SK-N-SH (cell line): Measurements from ENCODE around the gene ALAD. TPM values are rescaled to one million over a fixed set of nuclear protein-coding genes. Genes with fewer than 3 reads are reported as not detected.

Experiments
- CTCF ChIA-PET: fragments of 300-600, 350-600 bp; formaldehyde crosslinking; extraction: SDS; loops from one replicate; lab custom pipeline; 2021; lab: Yijun Ruan, JAX
- POLR2A ChIA-PET: fragments of 350-600 bp; sonication (Branson Sonifier 250); formaldehyde crosslinking; extraction: SDS; loops from one replicate; lab custom pipeline; 2020; ENCODE audit warnings: antibody characterized with exemption, inconsistent platforms; lab: Yijun Ruan, JAX
- DNase-seq: peaks from one replicate; pipeline ENCODE4 v3.0.0; 2012
- H2AFZ ChIP-seq: fragments of 200-600 bp; sonication (generic); 2 replicates; pipeline ENCODE4 v1.8.1; 2016; ENCODE audit warnings: antibody characterized with exemption, mild to moderate bottlenecking, low read depth
- H3F3A ChIP-seq: fragments of 200-600 bp; sonication (generic); replicated peaks from 2 replicates; pipeline ENCODE3; 2016; ENCODE audit warnings: antibody characterized with exemption, mild to moderate bottlenecking; ENCODE audit not compliant: insufficient read depth
- H3K27ac ChIP-seq, 2 experiments: fragments of 200-500 bp in 1 of 2; fragments of 200-600 bp in 1 of 2; sonication (Bioruptor generic) in 1 of 2; sonication (generic), shearing (Covaris generic) in 1 of 2; 2 replicates each; pipeline versions ENCODE4 v1.5.1 to v1.6.1; 2014 to 2016; ENCODE audit warnings: low read depth in 2 of 2, inconsistent platforms in 1 of 2, low read length in 1 of 2, mild to moderate bottlenecking in 1 of 2, mixed read lengths in 1 of 2
- H3K27me3 ChIP-seq: fragments of 200-600 bp; sonication (generic), shearing (Covaris generic); 2 replicates; pipeline ENCODE4 v1.6.1; 2016; ENCODE audit warnings: mixed run types; ENCODE audit not compliant: insufficient read depth
- H3K36me3 ChIP-seq, 2 experiments: fragments of 200-500 bp in 1 of 2; fragments of 200-600 bp in 1 of 2; sonication (Bioruptor generic) in 1 of 2; sonication (generic) in 1 of 2; replicated peaks in 1 of 2; 2 replicates each; pipeline versions ENCODE3 to v1.5.1; 2014 to 2016; ENCODE audit warnings: low read length in 1 of 2, mild to moderate bottlenecking in 1 of 2; ENCODE audit not compliant: insufficient read depth in 2 of 2, control insufficient read depth in 1 of 2
- H3K4me1 ChIP-seq, 2 experiments: fragments of 200-500 bp in 1 of 2; fragments of 200-600 bp in 1 of 2; sonication (Bioruptor generic) in 1 of 2; sonication (generic), shearing (Covaris generic) in 1 of 2; 2 replicates each; pipeline versions ENCODE4 v1.5.1 to v1.6.1; 2014 to 2016; ENCODE audit warnings: low read depth in 1 of 2, low read length in 1 of 2, mixed run types in 1 of 2; ENCODE audit not compliant: insufficient read depth in 2 of 2, control insufficient read depth in 1 of 2
- H3K4me2 ChIP-seq: fragments of 200-600 bp; sonication (generic), shearing (Covaris generic); 2 replicates; pipeline ENCODE4 v1.6.1; 2017; ENCODE audit warnings: mixed run types
- H3K4me3 ChIP-seq, 2 experiments: fragments of 200-500 bp in 1 of 2; fragments of 200-600 bp in 1 of 2; sonication (Bioruptor generic) in 1 of 2; sonication (generic), shearing (Covaris generic) in 1 of 2; 2 replicates each; pipeline versions ENCODE4 v1.5.1 to v1.8.1; 2014 to 2016; ENCODE audit warnings: low read depth in 2 of 2, inconsistent platforms in 1 of 2, low read length in 1 of 2, mild to moderate bottlenecking in 1 of 2, mixed read lengths in 1 of 2, moderate library complexity in 1 of 2
- H3K79me2 ChIP-seq: fragments of 200-600 bp; sonication (generic); 2 replicates; pipeline ENCODE4 v1.8.1; 2017; ENCODE audit warnings: mild to moderate bottlenecking; ENCODE audit not compliant: insufficient read depth
- H3K9ac ChIP-seq: fragments of 200-600 bp; sonication (generic); 2 replicates; pipeline ENCODE4 v1.6.1; 2017; ENCODE audit warnings: mixed run types
- H3K9me2 ChIP-seq: fragments of 200-600 bp; sonication (generic); 2 replicates; pipeline ENCODE4 v1.6.1; 2017; ENCODE audit warnings: mixed run types
- H3K9me3 ChIP-seq: fragments of 200-600 bp; sonication (generic); 2 replicates; pipeline ENCODE4 v1.6.1; 2017; ENCODE audit warnings: mixed run types, mild to moderate bottlenecking, moderate library complexity
- H4K20me1 ChIP-seq: fragments of 200-600 bp; sonication (generic); 2 replicates; pipeline ENCODE4 v1.6.1; 2017; ENCODE audit warnings: mild to moderate bottlenecking, mixed run types; ENCODE audit not compliant: insufficient read depth
- EZH2phosphoT487 ChIP-seq: fragments of 200-600 bp; sonication (generic); IDR thresholded peaks from 2 replicates; pipeline ENCODE4 v1.6.1; 2017; ENCODE audit warnings: low read depth, mixed run types, mild to moderate bottlenecking, antibody characterized with exemption, moderate library complexity, borderline replicate concordance
- FOXM1 ChIP-seq: IDR thresholded peaks from 2 replicates; pipeline ENCODE4 v1.4.0; 2012; ENCODE audit warnings: low read depth, mild to moderate bottlenecking
- GABPA ChIP-seq: IDR thresholded peaks from 2 replicates; pipeline ENCODE4 v1.4.0; 2012; ENCODE audit warnings: low read depth, mild to moderate bottlenecking
- GATA2 ChIP-seq: sonication (generic); formaldehyde crosslinking; IDR thresholded peaks from 2 replicates; pipeline ENCODE4 v1.5.0; 2020; ENCODE audit warnings: mild to moderate bottlenecking, missing genetic modification reagents
- JUND ChIP-seq: IDR thresholded peaks from 2 replicates; pipeline ENCODE4 v1.4.0; 2012
- MEF2A ChIP-seq: IDR thresholded peaks from 2 replicates; pipeline ENCODE4 v1.4.0; 2012; ENCODE audit warnings: low read depth, borderline replicate concordance
- NFIC ChIP-seq: IDR thresholded peaks from 2 replicates; pipeline ENCODE4 v1.4.0; 2012; ENCODE audit warnings: borderline replicate concordance
- NRF1 ChIP-seq: IDR thresholded peaks from 2 replicates; pipeline ENCODE4 v1.6.1; 2012; ENCODE audit warnings: low read depth, mild to moderate bottlenecking, low read length
- POLR2AphosphoS5 ChIP-seq: IDR thresholded peaks from 2 replicates; pipeline ENCODE4 v1.6.1; 2012; ENCODE audit warnings: low read depth, low read length
- RCOR1 ChIP-seq: fragments of 150-350 bp; IDR thresholded peaks from 2 replicates; pipeline ENCODE4 v1.6.1; 2017; ENCODE audit warnings: antibody characterized with exemption, low read length
- RFX5 ChIP-seq: IDR thresholded peaks from 2 replicates; pipeline ENCODE4 v1.6.1; 2012; ENCODE audit warnings: mild to moderate bottlenecking, improper control_type of control experiment, low read length
- RXRA ChIP-seq: IDR thresholded peaks from 2 replicates; pipeline ENCODE4 v1.4.0; 2012; ENCODE audit warnings: low read depth, mild to moderate bottlenecking, borderline replicate concordance
- TCF12 ChIP-seq: IDR thresholded peaks from 2 replicates; pipeline ENCODE4 v1.4.0; 2012
- TEAD4 ChIP-seq: IDR thresholded peaks from 2 replicates; pipeline ENCODE4 v1.4.0; 2012; ENCODE audit warnings: mild to moderate bottlenecking, borderline replicate concordance; ENCODE audit not compliant: insufficient read depth
- WGBS: methylation state at CpG from one replicate; pipeline ENCODE4 v1.1.6; 2017; ENCODE audit warnings: low lambda C conversion rate; 5-methylcytosine and 5-hydroxymethylcytosine counted together
- polyA plus RNA-seq, 3 experiments: library from polyadenylated mRNA; depleted of rRNA; stranded (reverse); fragments of >200 nt; gene quantifications; 2 replicates each; pipeline ENCODE4 v1.2.3, GENCODE V29; 2012
- TF ChIP-seq, protein P1 (sequence below): IDR thresholded peaks from 2 replicates; pipeline ENCODE4 v1.4.0; 2012; ENCODE audit warnings: low read depth
- TF ChIP-seq, protein P2 (sequence below): IDR thresholded peaks from 2 replicates; pipeline ENCODE4 v1.4.0; 2012; ENCODE audit warnings: low read depth, borderline replicate concordance
- TF ChIP-seq, protein P3 (sequence below): IDR thresholded peaks from 2 replicates; pipeline ENCODE4; 2012
- TF ChIP-seq, protein P4 (sequence below): fragments of 150-350 bp; IDR thresholded peaks from 2 replicates; pipeline ENCODE4 v1.6.1; 2017; ENCODE audit warnings: antibody characterized with exemption, low read length, low read depth, borderline replicate concordance

ALAD gene
- polyA plus RNA-seq, 1 of the 3 experiments (the other 2 are of a cell fraction) = 10.7 TPM

DNA sequence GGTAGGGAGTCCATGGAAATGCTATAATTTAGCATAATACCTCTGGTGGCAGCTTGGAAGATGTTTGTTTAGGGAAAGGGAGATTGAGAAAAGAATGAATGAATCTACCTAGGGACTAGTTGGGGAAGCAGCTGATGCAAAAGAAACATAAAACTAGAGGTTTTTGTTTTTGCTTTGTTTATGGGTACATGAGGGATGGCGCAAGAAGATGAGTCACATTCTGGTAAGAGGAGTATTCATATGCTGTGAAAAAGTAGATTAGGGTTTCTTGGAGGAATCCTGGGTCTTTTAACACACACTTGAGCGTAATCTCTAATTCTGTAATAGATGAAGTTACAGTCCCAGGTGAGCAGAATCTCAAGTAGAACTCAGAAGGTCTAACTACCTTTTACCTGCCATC is 26.5 kb upstream of the ALAD start:
- ChIA-PET CTCF (interaction anchor here (1.2 to 1.9 kb wide), 3 partner anchors 18 to 231 kb away, joined by 3 to 9 read pairs (median 4); no protein-coding TSS in a partner anchor), POLR2A (interaction anchor here (1.0 kb wide), 1 partner anchor 17 kb away, joined by 4 read pairs; the partner anchor contains the start of genes C9orf43 and POLE3)
- no peaks in the 10 kb centered on the region for H3K9me2 ChIP-seq
- H3K9ac ChIP-seq = no peak overlapping the region
- no peak overlapping the region for H3K4me2 ChIP-seq
- no peak for DNase-seq
- no peaks in the 10 kb centered on the region for H3K4me1 ChIP-seq
- peaks cover 6% of the 10 kb centered on the region; the same call in 1 of the 2 replicates for H3K27me3 ChIP-seq
- 79% methylated on average over 2 of the region's 2 CpGs for whole genome bisulfite sequencing
- no peaks in the 10 kb centered on the region for H3K79me2 ChIP-seq
- TF ChIP-seq FOXM1 (no peak), GABPA (no peak), MEF2A (no peak), RFX5 (no peak), NFIC (no peak), EZH2phosphoT487 (no peak), TCF12 (no peak), POLR2AphosphoS5 (no peak), GATA2 (CRISPR knock-in tag) (no peak), TEAD4 (no peak), NRF1 (no peak), RXRA (no peak), JUND (no peak), RCOR1 (no peak)
- TF ChIP-seq, protein P1, sequence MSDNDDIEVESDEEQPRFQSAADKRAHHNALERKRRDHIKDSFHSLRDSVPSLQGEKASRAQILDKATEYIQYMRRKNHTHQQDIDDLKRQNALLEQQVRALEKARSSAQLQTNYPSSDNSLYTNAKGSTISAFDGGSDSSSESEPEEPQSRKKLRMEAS = no peak
- TF ChIP-seq, protein P2, sequence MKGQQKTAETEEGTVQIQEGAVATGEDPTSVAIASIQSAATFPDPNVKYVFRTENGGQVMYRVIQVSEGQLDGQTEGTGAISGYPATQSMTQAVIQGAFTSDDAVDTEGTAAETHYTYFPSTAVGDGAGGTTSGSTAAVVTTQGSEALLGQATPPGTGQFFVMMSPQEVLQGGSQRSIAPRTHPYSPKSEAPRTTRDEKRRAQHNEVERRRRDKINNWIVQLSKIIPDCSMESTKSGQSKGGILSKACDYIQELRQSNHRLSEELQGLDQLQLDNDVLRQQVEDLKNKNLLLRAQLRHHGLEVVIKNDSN = no peak
- TF ChIP-seq, protein P3, sequence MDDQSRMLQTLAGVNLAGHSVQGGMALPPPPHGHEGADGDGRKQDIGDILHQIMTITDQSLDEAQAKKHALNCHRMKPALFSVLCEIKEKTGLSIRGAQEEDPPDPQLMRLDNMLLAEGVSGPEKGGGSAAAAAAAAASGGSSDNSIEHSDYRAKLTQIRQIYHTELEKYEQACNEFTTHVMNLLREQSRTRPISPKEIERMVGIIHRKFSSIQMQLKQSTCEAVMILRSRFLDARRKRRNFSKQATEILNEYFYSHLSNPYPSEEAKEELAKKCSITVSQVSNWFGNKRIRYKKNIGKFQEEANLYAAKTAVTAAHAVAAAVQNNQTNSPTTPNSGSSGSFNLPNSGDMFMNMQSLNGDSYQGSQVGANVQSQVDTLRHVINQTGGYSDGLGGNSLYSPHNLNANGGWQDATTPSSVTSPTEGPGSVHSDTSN = no peak
- TF ChIP-seq, protein P4, sequence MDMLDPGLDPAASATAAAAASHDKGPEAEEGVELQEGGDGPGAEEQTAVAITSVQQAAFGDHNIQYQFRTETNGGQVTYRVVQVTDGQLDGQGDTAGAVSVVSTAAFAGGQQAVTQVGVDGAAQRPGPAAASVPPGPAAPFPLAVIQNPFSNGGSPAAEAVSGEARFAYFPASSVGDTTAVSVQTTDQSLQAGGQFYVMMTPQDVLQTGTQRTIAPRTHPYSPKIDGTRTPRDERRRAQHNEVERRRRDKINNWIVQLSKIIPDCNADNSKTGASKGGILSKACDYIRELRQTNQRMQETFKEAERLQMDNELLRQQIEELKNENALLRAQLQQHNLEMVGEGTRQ = no peak
- no peak overlapping the region for H2AFZ ChIP-seq
- no peaks in the 10 kb centered on the region for H3K9me3 ChIP-seq
- no peak overlapping the region for H3K27ac ChIP-seq
- H3K4me3 ChIP-seq = no peak overlapping the region
- H3K36me3 ChIP-seq = no peaks in the 10 kb centered on the region
- no peaks in the 10 kb centered on the region for H4K20me1 ChIP-seq
- H3F3A ChIP-seq = no peaks in the 10 kb centered on the region
